Upper lobe of right lung (tissue), 1 donor: ENCODE results near the gene MPP2. TPM values are rescaled to one million over a fixed set of nuclear protein-coding genes. Genes with fewer than 3 reads are reported as not detected.
"Not testable (repeated sequence)": the region's sequence is repeated elsewhere in the genome, so short reads cannot be mapped to it uniquely, and the experiment has no call there.

Experiments
- ATAC-seq: fragments of 200-7000 bp; cut with Tn5 transposase; one replicate; pipeline ENCODE4 v1.9.1; 2020; ENCODE audit warnings: mild to moderate bottlenecking, moderate library complexity
- DNase-seq: peaks from one replicate; pipeline ENCODE4 v3.0.0-alpha.2; 2020
- H3K27ac ChIP-seq: fragments of 200-600 bp; one replicate; pipeline ENCODE4 v1.8.0; 2022
- H3K27me3 ChIP-seq: fragments of 200-600 bp; one replicate; pipeline ENCODE4 v1.8.0; 2022; ENCODE audit warnings: mild to moderate bottlenecking
- H3K36me3 ChIP-seq: fragments of 200-600 bp; one replicate; pipeline ENCODE4 v1.8.0; 2022
- H3K4me1 ChIP-seq: fragments of 200-600 bp; one replicate; pipeline ENCODE4 v1.8.0; 2022
- H3K4me3 ChIP-seq: fragments of 200-600 bp; one replicate; pipeline ENCODE4 v1.8.0; 2022; ENCODE audit warnings: mild to moderate bottlenecking
- H3K9me3 ChIP-seq: fragments of 200-600 bp; one replicate; pipeline ENCODE4 v1.8.0; 2022
- CTCF ChIP-seq: fragments of 200-600 bp; IDR thresholded peaks from one replicate; pipeline ENCODE4 v1.8.0; 2022; ENCODE audit warnings: antibody characterized with exemption
- intact Hi-C: fragments of 100-400 bp; cut with DNase I; formaldehyde crosslinking; loops from one replicate; pipeline ENCODE4 v1.11.0; 2022
- total RNA-seq: library from RNA; stranded (reverse); fragmentation: NEBNext Ultra II Directional; extraction: Animal tissue kit (Norgen Biotek cat#: 25700); gene quantifications from one replicate; pipeline ENCODE4 v1.2.1, GENCODE V29; 2021
- donor health status: DM: no; HTN: yes; CAD: no; lungs with severe emphysema.

Gene MPP2
- total RNA-seq, 1 donor from 2014 or later, result 0.49 TPM

DNA sequence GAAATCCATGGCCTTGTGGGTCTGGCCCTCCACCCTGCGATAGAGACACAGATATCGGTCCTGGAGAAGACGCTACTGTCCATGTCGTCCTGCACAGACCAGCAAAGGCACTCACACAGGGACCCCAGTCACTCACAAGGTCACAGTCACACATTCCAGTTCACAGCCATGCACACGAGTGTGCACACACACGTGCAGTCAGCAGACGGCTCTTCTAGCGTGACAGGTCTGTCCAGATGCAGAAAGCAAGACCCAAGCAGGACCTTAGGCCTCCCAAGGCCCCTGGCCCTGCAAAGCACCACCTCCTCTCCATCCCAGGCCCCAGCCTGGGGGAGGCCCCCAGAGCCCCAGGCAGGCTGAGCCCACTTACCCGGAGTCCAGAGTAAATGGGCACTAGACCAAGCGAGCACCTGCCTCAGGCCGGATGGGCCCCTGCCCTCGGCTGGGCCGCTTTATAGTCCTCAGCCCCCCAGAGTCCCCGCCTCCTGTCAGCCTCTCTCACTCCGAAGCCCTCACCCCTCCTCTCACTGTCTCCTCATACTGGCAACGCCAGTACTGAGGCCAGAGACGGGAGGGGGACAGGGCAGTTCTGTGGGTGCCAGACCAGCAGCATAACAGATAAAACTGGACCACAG, 34.8 kb upstream of the MPP2 start, which contains the start of gene PPY:
PPY (minus strand) TSS at position 426 of the 635 bp plus-strand sequence. CDS start 822 bp downstream, outside the sequence.
- DNase-seq (no peak), ATAC-seq (no peak)
- intact Hi-C loops, result loop anchor here (10.0 kb wide), 1 partner anchor 53 kb away; no protein-coding TSS in a partner anchor
- no peaks in the 10 kb centered on the region for H3K9me3 ChIP-seq
- peaks cover 5% of the 10 kb centered on the region for H3K4me1 ChIP-seq
- H3K27me3 ChIP-seq, result peaks cover 20% of the 10 kb centered on the region
- TF ChIP-seq CTCF, result no peak
- no peak within 1 kb of the TSS for H3K4me3 ChIP-seq
- H3K27ac ChIP-seq, result no peak within 1 kb of the TSS
- no peaks in the 10 kb centered on the region for H3K36me3 ChIP-seq

GRCh38 chr17:43940630-43941029, 33.3 kb upstream of the MPP2 start:
- H3K9me3 ChIP-seq, result no peaks in the 10 kb centered on the region
- no peak overlapping the region for H3K4me3 ChIP-seq
- TF ChIP-seq CTCF, result no peak
- no peaks in the 10 kb centered on the region for H3K36me3 ChIP-seq
- no peak for DNase-seq
- peaks cover 5% of the 10 kb centered on the region for H3K4me1 ChIP-seq
- peaks cover 27% of the 10 kb centered on the region for H3K27me3 ChIP-seq
- intact Hi-C loops, result loop anchor here (10.0 kb wide), 1 partner anchor 54 kb away; no protein-coding TSS in a partner anchor
- no peak overlapping the region for H3K27ac ChIP-seq
- no peak for ATAC-seq

DNA sequence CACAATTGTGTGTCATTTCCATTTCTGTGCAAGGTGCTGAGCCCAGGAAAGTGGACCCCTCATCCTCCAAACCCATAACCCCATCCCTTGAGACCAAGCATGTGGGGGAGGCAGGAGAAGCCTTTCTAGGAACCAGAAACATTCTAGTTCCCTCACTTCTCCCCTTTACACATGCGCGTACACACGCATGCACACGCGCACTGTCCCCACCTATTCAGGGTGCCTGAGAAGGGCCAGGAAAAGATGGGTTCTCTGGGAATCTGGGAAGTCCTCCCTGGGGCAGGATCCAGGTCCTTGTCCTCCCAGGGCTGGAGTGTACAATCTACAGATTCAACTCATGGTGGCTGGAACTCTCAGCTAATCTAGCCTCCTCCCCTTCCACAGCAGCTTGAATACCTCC, 32.5 kb upstream of the MPP2 start:
- no peaks in the 10 kb centered on the region for H3K36me3 ChIP-seq
- no peak overlapping the region for H3K4me3 ChIP-seq
- ATAC-seq (no peak), DNase-seq (no peak)
- no peak overlapping the region for H3K27ac ChIP-seq
- TF ChIP-seq CTCF, result no peak
- H3K9me3 ChIP-seq, result no peaks in the 10 kb centered on the region
- peaks cover 5% of the 10 kb centered on the region for H3K4me1 ChIP-seq
- intact Hi-C loops, result loop anchor here (10.0 kb wide), 1 partner anchor 55 kb away; no protein-coding TSS in a partner anchor
- peaks cover 29% of the 10 kb centered on the region for H3K27me3 ChIP-seq

DNA sequence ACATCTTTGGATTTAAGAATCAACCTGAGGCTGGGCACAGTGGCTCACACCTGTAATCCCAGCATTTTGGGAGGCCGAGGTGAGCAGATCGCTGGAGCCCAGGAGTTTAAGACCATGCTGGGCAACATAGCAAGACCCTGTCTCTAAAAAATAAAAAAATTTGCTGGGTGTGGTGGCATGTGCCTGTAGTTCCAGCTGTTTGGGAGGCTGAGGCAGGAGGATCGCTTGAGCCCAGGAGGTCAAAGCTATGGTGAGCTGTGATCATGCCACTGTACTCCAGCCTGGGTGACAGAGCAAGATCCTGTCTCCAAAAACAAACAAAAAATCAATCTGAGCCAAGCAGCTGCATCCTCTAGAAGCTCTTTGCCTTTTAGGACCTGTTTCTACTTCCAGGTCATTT, 32.1 kb upstream of the MPP2 start:
- H3K36me3 ChIP-seq, H3K4me1 ChIP-seq, DNase-seq, H3K9me3 ChIP-seq, H3K4me3 ChIP-seq, H3K27ac ChIP-seq, intact Hi-C loops, ATAC-seq: not testable (repeated sequence)
- H3K27me3 ChIP-seq, result peaks cover 29% of the 10 kb centered on the region

DNA sequence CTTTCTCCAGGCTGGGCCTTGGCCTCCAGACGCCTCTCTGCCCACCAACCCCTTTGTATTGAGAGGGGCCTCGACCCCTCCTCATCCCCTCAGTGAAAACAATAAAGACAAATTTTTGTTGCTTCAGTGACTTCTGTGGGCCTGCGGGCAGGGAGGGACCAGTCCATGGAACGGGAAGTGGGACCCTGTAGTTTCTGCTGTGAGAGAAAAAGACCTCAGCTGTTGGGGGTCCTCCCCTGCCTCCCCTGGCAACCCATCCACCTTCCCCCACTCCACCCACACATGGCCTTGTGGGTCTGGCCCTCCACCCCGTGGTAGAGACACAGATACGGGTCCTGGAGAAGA, 31.5 kb upstream of the MPP2 start:
- TF ChIP-seq CTCF, result no peak
- H3K36me3 ChIP-seq, result no peaks in the 10 kb centered on the region
- no peak overlapping the region for H3K27ac ChIP-seq
- peaks cover 5% of the 10 kb centered on the region for H3K4me1 ChIP-seq
- no peaks in the 10 kb centered on the region for H3K9me3 ChIP-seq
- intact Hi-C loops, result no loop called here
- H3K4me3 ChIP-seq, result no peak overlapping the region
- no peak for DNase-seq
- ATAC-seq, result no peak
- peaks cover 29% of the 10 kb centered on the region for H3K27me3 ChIP-seq

- no peaks in the 10 kb centered on the region for H3K9me3 ChIP-seq
- DNase-seq, result no peak
- no peaks in the 10 kb centered on the region for H3K36me3 ChIP-seq
- TF ChIP-seq CTCF, result no peak
- H3K4me3 ChIP-seq, result no peak overlapping the region
- no peak overlapping the region for H3K27ac ChIP-seq
- no peak for ATAC-seq
- intact Hi-C loops, result no loop called here
- peaks cover 5% of the 10 kb centered on the region for H3K4me1 ChIP-seq
- peaks cover 29% of the 10 kb centered on the region for H3K27me3 ChIP-seq
These were observed 29.1 kb upstream of the MPP2 start for GRCh38 chr17:43936434-43936833.
